Caco-2 (cell line): Measurements from ENCODE around the gene DLG2. TPM values are rescaled to one million over a fixed set of nuclear protein-coding genes. Genes with fewer than 3 reads are reported as not detected.

Experiments
- BruUV-seq: library from RNA; stranded (reverse); fragments of 400-500 nt; replicated peaks from 2 replicates; lab custom pipeline; 2021; lab: Mats Ljungman, UMichigan
- CTCF ChIA-PET: fragments of 300-600 bp; sonication (Branson Sonifier 250); formaldehyde crosslinking; loops from one replicate; lab custom pipeline; 2022; ENCODE audit warnings: antibody characterized with exemption; lab: Charles Lee
- POLR2A ChIA-PET: fragments of 300-600 bp; sonication (Branson Sonifier 250); formaldehyde crosslinking; loops from one replicate; lab custom pipeline; 2022; ENCODE audit warnings: antibody characterized with exemption; lab: Charles Lee
- DNase-seq, 2 experiments: peaks; one replicate each; pipeline versions ENCODE4 v3.0.0 to v3.0.0-alpha.2; 2020 to 2022
- H3K27me3 ChIP-seq: replicated peaks from 2 replicates; pipeline ENCODE4 v1.6.0; 2011; ENCODE audit warnings: low read length; ENCODE audit not compliant: control insufficient read depth, insufficient read depth
- H3K36me3 ChIP-seq: 2 replicates; pipeline ENCODE4 v1.5.1; 2011; ENCODE audit warnings: low read length; ENCODE audit not compliant: control insufficient read depth, insufficient read depth
- H3K4me1 ChIP-seq: fragments of 250-450 bp; sonication (Bioruptor Pico); 2 replicates; pipeline ENCODE4 v1.5.1; 2020; ENCODE audit warnings: mild to moderate bottlenecking
- H3K4me3 ChIP-seq: 2 replicates; pipeline ENCODE4 v1.5.1; 2011; ENCODE audit warnings: low read depth, mild to moderate bottlenecking, control low read depth, low read length
- H3K9me3 ChIP-seq: fragments of 250-450 bp; sonication (Bioruptor Pico); 2 replicates; pipeline ENCODE4 v1.5.1; 2020; ENCODE audit warnings: mild to moderate bottlenecking, moderate library complexity
- H3K27ac Mint-ChIP-seq: one replicate; pipeline ENCODE4 v1.8.0; 2022; ENCODE audit warnings: mixed read lengths; ENCODE audit not compliant: unreplicated experiment
- H3K27me3 Mint-ChIP-seq: one replicate; pipeline ENCODE4 v1.8.0; 2022; ENCODE audit warnings: mixed read lengths; ENCODE audit not compliant: insufficient read depth, unreplicated experiment
- H3K36me3 Mint-ChIP-seq: one replicate; pipeline ENCODE4 v1.8.0; 2022; ENCODE audit warnings: mild to moderate bottlenecking, mixed read lengths; ENCODE audit not compliant: insufficient read depth, unreplicated experiment
- H3K4me1 Mint-ChIP-seq: one replicate; pipeline ENCODE4 v1.8.0; 2022; ENCODE audit warnings: low read depth, mixed read lengths; ENCODE audit not compliant: unreplicated experiment
- H3K4me3 Mint-ChIP-seq: one replicate; pipeline ENCODE4 v1.8.0; 2022; ENCODE audit warnings: mild to moderate bottlenecking, moderate library complexity, mixed read lengths; ENCODE audit not compliant: unreplicated experiment
- H3K9me3 Mint-ChIP-seq: one replicate; pipeline ENCODE4 v1.8.0; 2022; ENCODE audit warnings: mixed read lengths; ENCODE audit not compliant: unreplicated experiment
- intact Hi-C: fragments of 100-400 bp; cut with micrococcal nuclease; formaldehyde crosslinking; loops from one replicate; pipeline ENCODE4 v1.10.0; 2022; ENCODE audit not compliant: unreplicated experiment
- total RNA-seq: library from RNA; stranded (reverse); gene quantifications from 2 replicates; pipeline ENCODE4 v1.2.3, GENCODE V29; 2022
- TF ChIP-seq, protein P1 (sequence below), 2 experiments: fragments of 200-600 bp in 1 of 2; IDR thresholded peaks; 1 replicate in 1 of 2; 2 replicates in 1 of 2; pipeline versions ENCODE4 v1.5.1 to v1.8.0; 2011 to 2022; ENCODE audit warnings: antibody characterized with exemption in 1 of 2, control low read depth in 1 of 2, inconsistent platforms in 1 of 2, low read depth in 1 of 2, low read length in 1 of 2, mild to moderate bottlenecking in 1 of 2, moderate library complexity in 1 of 2; ENCODE audit not compliant: insufficient read depth in 1 of 2, severe bottlenecking in 1 of 2, unreplicated experiment in 1 of 2

Gene DLG2
- total RNA-seq, 1 experiment from 2014 or later: 21.6 TPM

DNA sequence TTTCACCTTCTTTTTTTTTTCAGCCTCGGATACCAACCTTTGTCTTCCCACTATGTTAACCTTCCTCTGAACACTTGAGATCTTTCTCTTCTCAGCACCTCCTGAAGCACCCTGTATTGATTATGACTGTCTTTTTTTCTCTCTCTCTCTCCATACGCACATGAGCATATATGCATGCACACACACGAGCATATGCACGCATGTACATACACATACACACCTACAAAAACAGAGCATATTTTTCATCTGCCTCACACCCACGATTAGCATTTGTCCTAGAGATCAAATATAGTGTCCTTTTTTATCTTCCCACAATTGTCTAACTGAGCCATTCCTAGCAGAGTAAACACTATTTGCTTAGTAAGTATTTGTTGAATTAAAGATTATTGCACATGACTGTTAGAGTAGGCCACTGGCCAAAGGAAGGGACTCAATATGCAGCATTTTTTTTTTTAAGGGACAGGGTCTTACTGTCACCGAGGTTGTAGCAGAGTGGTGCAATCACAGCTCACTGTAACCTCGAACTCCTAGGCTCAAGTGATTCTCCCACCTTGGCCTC, 1718.8 kb downstream of the DLG2 start:
- BruUV-seq: no TSS peak
- no peaks in the 10 kb centered on the region for H3K4me1 Mint-ChIP-seq

DNA sequence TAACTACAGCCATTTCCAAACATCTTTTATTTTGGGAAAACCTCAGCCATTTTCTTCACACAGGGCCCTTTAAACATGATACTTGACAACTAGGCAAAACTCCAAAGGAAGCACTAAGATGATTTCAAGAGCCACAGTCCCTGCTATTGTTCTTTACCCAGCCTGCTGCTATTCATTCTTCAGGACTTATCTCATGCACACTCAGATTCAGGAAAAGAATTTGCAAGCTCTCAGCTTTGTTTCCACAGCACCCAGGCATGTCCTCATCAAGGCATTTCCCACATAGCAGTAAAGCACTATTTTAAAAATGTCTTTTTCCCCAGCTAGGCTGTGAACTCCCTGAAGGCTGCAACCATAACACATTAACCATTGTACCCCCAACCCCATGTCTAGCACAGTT, 1731.6 kb downstream of the DLG2 start:
- peaks cover 11% of the 10 kb centered on the region for H3K27me3 Mint-ChIP-seq
- TF ChIP-seq, protein P1, sequence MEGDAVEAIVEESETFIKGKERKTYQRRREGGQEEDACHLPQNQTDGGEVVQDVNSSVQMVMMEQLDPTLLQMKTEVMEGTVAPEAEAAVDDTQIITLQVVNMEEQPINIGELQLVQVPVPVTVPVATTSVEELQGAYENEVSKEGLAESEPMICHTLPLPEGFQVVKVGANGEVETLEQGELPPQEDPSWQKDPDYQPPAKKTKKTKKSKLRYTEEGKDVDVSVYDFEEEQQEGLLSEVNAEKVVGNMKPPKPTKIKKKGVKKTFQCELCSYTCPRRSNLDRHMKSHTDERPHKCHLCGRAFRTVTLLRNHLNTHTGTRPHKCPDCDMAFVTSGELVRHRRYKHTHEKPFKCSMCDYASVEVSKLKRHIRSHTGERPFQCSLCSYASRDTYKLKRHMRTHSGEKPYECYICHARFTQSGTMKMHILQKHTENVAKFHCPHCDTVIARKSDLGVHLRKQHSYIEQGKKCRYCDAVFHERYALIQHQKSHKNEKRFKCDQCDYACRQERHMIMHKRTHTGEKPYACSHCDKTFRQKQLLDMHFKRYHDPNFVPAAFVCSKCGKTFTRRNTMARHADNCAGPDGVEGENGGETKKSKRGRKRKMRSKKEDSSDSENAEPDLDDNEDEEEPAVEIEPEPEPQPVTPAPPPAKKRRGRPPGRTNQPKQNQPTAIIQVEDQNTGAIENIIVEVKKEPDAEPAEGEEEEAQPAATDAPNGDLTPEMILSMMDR (IDR thresholded peaks at IDR 0.05; ENCODE audit: insufficient read depth in 1 of 2, low read depth in 1 of 2, low read length in 1 of 2, severe bottlenecking in 1 of 2, unreplicated experiment in 1 of 2): no peak
- intact Hi-C loops: no loop called here
- H3K4me3 Mint-ChIP-seq: no peak overlapping the region
- no peaks in the 10 kb centered on the region for H3K4me1 ChIP-seq
- H3K36me3 ChIP-seq: no peaks in the 10 kb centered on the region
- CTCF ChIA-PET: no interaction called here
- no TSS peak for BruUV-seq
- H3K27ac Mint-ChIP-seq: no peak overlapping the region
- no peaks in the 10 kb centered on the region for H3K9me3 ChIP-seq
- H3K36me3 Mint-ChIP-seq: no peaks in the 10 kb centered on the region
- no peak for DNase-seq
- peaks cover 14% of the 10 kb centered on the region for H3K9me3 Mint-ChIP-seq
- no peaks in the 10 kb centered on the region for H3K4me1 Mint-ChIP-seq
- H3K27me3 ChIP-seq: no peaks in the 10 kb centered on the region
- POLR2A ChIA-PET: no interaction called here
- H3K4me3 ChIP-seq: no peak overlapping the region

More for the DNA sequence above, 1718.8 kb downstream of the DLG2 start:
- H3K9me3 ChIP-seq: no peaks in the 10 kb centered on the region
- H3K4me3 ChIP-seq: no peak overlapping the region
- peaks cover 8% of the 10 kb centered on the region; the same call in 1 of the 2 replicates for H3K4me1 ChIP-seq
- no peaks in the 10 kb centered on the region for H3K27me3 ChIP-seq
- DNase-seq: no peak
- H3K27ac Mint-ChIP-seq: no peak overlapping the region
- intact Hi-C loops: no loop called here
- H3K9me3 Mint-ChIP-seq: no peaks in the 10 kb centered on the region
- no peak overlapping the region for H3K4me3 Mint-ChIP-seq
- no peaks in the 10 kb centered on the region for H3K36me3 ChIP-seq
- ChIA-PET CTCF (no interaction called here), POLR2A (no interaction called here)
- TF ChIP-seq, protein P1 (IDR thresholded peaks at IDR 0.05; ENCODE audit: insufficient read depth in 1 of 2, low read depth in 1 of 2, low read length in 1 of 2, severe bottlenecking in 1 of 2, unreplicated experiment in 1 of 2): no peak
- H3K36me3 Mint-ChIP-seq: no peaks in the 10 kb centered on the region
- no peaks in the 10 kb centered on the region for H3K27me3 Mint-ChIP-seq

DNA sequence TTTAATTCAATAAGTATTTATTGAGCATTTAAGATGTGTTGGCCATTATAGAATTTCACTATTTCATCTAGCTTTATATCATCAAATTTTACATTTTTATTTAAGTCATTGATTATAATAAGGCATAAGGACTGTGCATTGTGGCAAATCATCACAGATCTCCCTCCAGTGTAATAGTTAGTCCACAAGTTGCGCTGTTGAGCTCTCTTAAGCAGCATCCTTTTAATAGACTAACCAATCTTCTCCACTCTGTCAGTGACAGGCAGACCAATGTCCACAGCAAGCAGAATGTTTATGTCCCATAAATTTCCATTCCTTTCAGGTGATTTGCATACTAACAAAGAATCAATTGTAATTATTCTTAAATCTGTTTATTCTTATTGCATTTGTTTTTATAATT, 1745.7 kb downstream of the DLG2 start:
- H3K27ac Mint-ChIP-seq: no peak overlapping the region
- no peaks in the 10 kb centered on the region for H3K4me1 Mint-ChIP-seq
- peak in 1 of 2 experiments; percentile 29 for DNase-seq
- POLR2A ChIA-PET: no interaction called here
- peaks cover 6% of the 10 kb centered on the region for H3K27me3 Mint-ChIP-seq
- CTCF ChIA-PET: interaction anchor here (0.6 to 1.0 kb wide), 2 partner anchors 45 to 1135 kb away, joined by 3 read pairs; no protein-coding TSS in a partner anchor
- peaks cover 4% of the 10 kb centered on the region; the same call in 1 of the 2 replicates for H3K9me3 ChIP-seq
- H3K4me1 ChIP-seq: no peaks in the 10 kb centered on the region
- H3K4me3 ChIP-seq: no peak overlapping the region
- H3K9me3 Mint-ChIP-seq: no peaks in the 10 kb centered on the region
- no peak overlapping the region for H3K4me3 Mint-ChIP-seq
- TF ChIP-seq, protein P1 (IDR thresholded peaks at IDR 0.05; ENCODE audit: insufficient read depth in 1 of 2, low read depth in 1 of 2, low read length in 1 of 2, severe bottlenecking in 1 of 2, unreplicated experiment in 1 of 2): peak; percentile 16 to 50
- no peaks in the 10 kb centered on the region for H3K36me3 ChIP-seq
- BruUV-seq: no TSS peak
- H3K27me3 ChIP-seq: no peaks in the 10 kb centered on the region
- intact Hi-C loops: loop anchor here (1.0 kb wide), 1 partner anchor 44 kb away; no protein-coding TSS in a partner anchor
- no peaks in the 10 kb centered on the region for H3K36me3 Mint-ChIP-seq
